AG09309 (cell line): ENCODE data around the gene CRYBB2.

ENCODE experiments used
- DNase-seq: peaks from one replicate; pipeline ENCODE4 v3.0.0-alpha.2; 2010; ENCODE audit warnings: low read depth
- H3K4me3 ChIP-seq: 2 replicates; pipeline ENCODE4 v1.5.1; 2011; ENCODE audit warnings: mild to moderate bottlenecking, low read depth, low read length, moderate library complexity; ENCODE audit not compliant: control insufficient read depth
- CTCF ChIP-seq: IDR thresholded peaks from 2 replicates; pipeline ENCODE4 v1.5.1; 2011; ENCODE audit warnings: mild to moderate bottlenecking, low read depth, low read length, inconsistent platforms; ENCODE audit not compliant: insufficient read depth, control insufficient read depth; ENCODE audit errors: missing control alignments

Gene CRYBB2

GRCh38 chr22:25219211-25219689 is at the start of gene CRYBB2:
Gene CRYBB2, plus strand, starts transcription at chr22:25219639. Its CDS starts 1,791 bp downstream, at chr22:25221430.
- no peak for TF ChIP-seq CTCF
- no peak for DNase-seq
- H3K4me3 ChIP-seq = no peak within 1 kb of the TSS

- no peak overlapping the region for H3K4me3 ChIP-seq
- DNase-seq = no peak
- no peak for TF ChIP-seq CTCF
Observed at GRCh38 chr22:25170426-25170980, 48.9 kb upstream of the CRYBB2 start.

- no peak for TF ChIP-seq CTCF
- no peak for DNase-seq
- no peak overlapping the region for H3K4me3 ChIP-seq
Observed at GRCh38 chr22:25172153-25172552, 47.3 kb upstream of the CRYBB2 start.

DNA sequence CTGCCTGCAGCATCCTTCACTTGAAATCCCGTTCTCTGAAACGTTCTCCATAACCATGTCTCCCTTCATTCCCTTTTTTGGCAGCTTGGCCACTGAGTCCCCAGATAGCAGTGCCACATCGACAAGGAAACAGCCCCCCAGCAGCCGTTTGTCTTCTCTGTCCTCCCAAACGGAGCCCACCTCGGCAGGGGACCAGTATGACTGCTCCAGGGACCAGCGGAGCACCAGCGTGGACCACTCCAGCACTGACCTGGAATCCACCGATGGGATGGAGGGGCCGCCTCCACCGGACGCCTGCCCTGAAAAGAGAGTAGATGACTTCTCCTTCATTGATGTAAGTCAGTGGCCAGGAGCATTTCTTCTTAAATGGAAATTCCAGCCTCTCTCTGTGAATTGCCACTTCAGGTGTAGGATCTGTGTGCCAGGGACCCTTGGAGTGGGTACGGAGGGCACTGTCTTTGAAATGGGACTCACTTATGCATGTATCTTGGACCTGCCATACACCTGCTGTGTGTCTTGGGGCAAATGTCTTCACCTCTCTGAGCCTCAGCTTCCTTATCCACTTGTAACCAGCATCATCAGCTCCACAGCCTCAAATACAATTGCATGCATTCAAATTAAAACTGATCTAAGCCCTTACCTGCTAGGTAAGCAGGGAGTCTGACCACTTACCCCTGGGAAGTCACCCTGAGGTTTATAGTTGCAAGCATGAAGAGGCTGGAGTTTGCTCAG is 45.1 kb upstream of the CRYBB2 start:
- no peak for DNase-seq
- TF ChIP-seq CTCF = no peak
- no peak overlapping the region for H3K4me3 ChIP-seq

DNA sequence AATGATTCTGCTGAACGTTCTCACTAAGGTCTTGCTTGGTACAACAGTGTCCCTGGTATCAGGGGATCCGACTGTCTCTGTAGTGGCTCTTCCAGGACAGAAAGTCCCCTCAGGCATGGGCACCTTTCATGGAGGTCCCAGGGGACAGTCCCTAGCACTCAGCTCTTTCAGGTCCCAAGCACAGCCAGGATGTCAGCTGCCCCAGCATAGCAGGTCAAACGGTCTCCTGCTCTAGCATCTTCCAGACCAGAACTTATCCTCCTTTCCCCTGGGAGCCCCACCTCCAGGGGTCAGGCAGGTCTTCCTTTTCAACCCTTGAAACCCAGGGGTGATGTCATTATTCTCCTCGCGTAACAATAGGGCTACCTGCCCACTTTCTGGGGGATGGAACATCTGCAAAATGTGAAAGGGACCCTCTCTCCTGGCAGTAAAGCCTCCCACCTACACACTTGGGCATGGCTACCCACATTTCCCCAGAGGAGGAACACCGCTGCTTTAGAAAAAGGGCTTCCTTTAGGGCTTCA is 44.5 kb upstream of the CRYBB2 start:
- no peak for TF ChIP-seq CTCF
- no peak for DNase-seq
- H3K4me3 ChIP-seq = no peak overlapping the region

- no peak for TF ChIP-seq CTCF
- H3K4me3 ChIP-seq = no peak overlapping the region
- DNase-seq = no peak
Observed at GRCh38 chr22:25176175-25176574, 43.3 kb upstream of the CRYBB2 start.
